H9 (cell line): ENCODE measurements around the gene TCFL5. TPM values are rescaled to one million over a fixed set of nuclear protein-coding genes. Genes with fewer than 3 reads are reported as not detected.

Source experiments
- DNase-seq: peaks from one replicate; pipeline ENCODE4 v3.0.0-alpha.2; 2017
- H2AFZ ChIP-seq: one replicate; pipeline ENCODE4 v1.6.1; 2013; ENCODE audit warnings: mild to moderate bottlenecking, low read length, control low read depth, moderate library complexity
- H2AK5ac ChIP-seq: 2 replicates; pipeline ENCODE4 v1.6.1; 2013; ENCODE audit warnings: low read length, control low read depth, mixed read lengths; ENCODE audit not compliant: insufficient read length
- H2BK120ac ChIP-seq: one replicate; pipeline ENCODE4 v1.6.1; 2013; ENCODE audit warnings: low read depth, mild to moderate bottlenecking, low read length, control low read depth, inconsistent platforms; ENCODE audit not compliant: poor library complexity, severe bottlenecking
- H2BK12ac ChIP-seq: 2 replicates; pipeline ENCODE4 v1.6.1; 2013; ENCODE audit warnings: low read length, control low read depth, mixed read lengths, low read depth; ENCODE audit not compliant: insufficient read length
- H2BK15ac ChIP-seq: 2 replicates; pipeline ENCODE4 v1.6.1; 2013; ENCODE audit warnings: low read depth, low read length, control low read depth
- H2BK20ac ChIP-seq: one replicate; pipeline ENCODE4 v1.6.1; 2013; ENCODE audit warnings: low read depth, mild to moderate bottlenecking, low read length, control low read depth, inconsistent platforms; ENCODE audit not compliant: poor library complexity, severe bottlenecking
- H2BK5ac ChIP-seq: 2 replicates; pipeline ENCODE4 v1.6.1; 2013; ENCODE audit warnings: low read length, control low read depth, mixed read lengths; ENCODE audit not compliant: insufficient read length
- H3K14ac ChIP-seq: 2 replicates; pipeline ENCODE4 v1.6.1; 2013; ENCODE audit warnings: low read length, control low read depth; ENCODE audit not compliant: insufficient read depth
- H3K18ac ChIP-seq: 2 replicates; pipeline ENCODE4 v1.6.1; 2013; ENCODE audit warnings: low read depth, mild to moderate bottlenecking, mixed read lengths, low read length, control low read depth; ENCODE audit not compliant: insufficient read length
- H3K23ac ChIP-seq: 2 replicates; pipeline ENCODE4 v1.6.1; 2013; ENCODE audit warnings: low read length, control low read depth, mixed read lengths, low read depth; ENCODE audit not compliant: insufficient read length
- H3K23me2 ChIP-seq: 2 replicates; pipeline ENCODE4 v1.6.1; 2013; ENCODE audit warnings: low read depth, mild to moderate bottlenecking, mixed read lengths, low read length, control low read depth; ENCODE audit not compliant: insufficient read length, poor library complexity, severe bottlenecking
- H3K27ac ChIP-seq: 2 replicates; pipeline ENCODE4 v1.5.1; 2013; ENCODE audit warnings: low read length, control low read depth, mixed read lengths, low read depth; ENCODE audit not compliant: insufficient read length
- H3K27me3 ChIP-seq: 2 replicates; pipeline ENCODE4 v1.6.1; 2013; ENCODE audit warnings: low read length, control low read depth, inconsistent platforms; ENCODE audit not compliant: insufficient read depth
- H3K4ac ChIP-seq: 2 replicates; pipeline ENCODE4 v1.6.1; 2013; ENCODE audit warnings: low read depth, mild to moderate bottlenecking, control low read depth, inconsistent platforms, low read length, moderate library complexity
- H3K4me1 ChIP-seq: 2 replicates; pipeline ENCODE4 v1.6.1; 2013; ENCODE audit warnings: low read length, control low read depth, inconsistent platforms; ENCODE audit not compliant: insufficient read depth
- H3K4me2 ChIP-seq: 2 replicates; pipeline ENCODE4 v1.6.1; 2013; ENCODE audit warnings: low read length, control low read depth, mixed read lengths; ENCODE audit not compliant: insufficient read length, insufficient read depth
- H3K56ac ChIP-seq: 2 replicates; pipeline ENCODE4 v1.6.1; 2013; ENCODE audit warnings: low read depth, mild to moderate bottlenecking, mixed read lengths, low read length, control low read depth; ENCODE audit not compliant: insufficient read length
- H3K79me1 ChIP-seq: 2 replicates; pipeline ENCODE4 v1.6.1; 2013; ENCODE audit warnings: low read depth, mild to moderate bottlenecking, moderate library complexity, low read length, control low read depth, inconsistent platforms; ENCODE audit not compliant: insufficient read depth, poor library complexity, severe bottlenecking
- H3K79me2 ChIP-seq: 2 replicates; pipeline ENCODE4 v1.6.1; 2013; ENCODE audit warnings: low read length, control low read depth, inconsistent platforms; ENCODE audit not compliant: insufficient read depth
- H3K9ac ChIP-seq: 2 replicates; pipeline ENCODE4 v1.6.1; 2013; ENCODE audit warnings: low read length, control low read depth, mixed read lengths; ENCODE audit not compliant: insufficient read length; ENCODE audit errors: extremely low read depth
- H3K9me3 ChIP-seq: one replicate; pipeline ENCODE4 v1.6.1; 2013; ENCODE audit warnings: low read depth, low read length, inconsistent platforms; ENCODE audit not compliant: control insufficient read depth
- H3T11ph ChIP-seq: one replicate; pipeline ENCODE4 v1.6.1; 2013; ENCODE audit warnings: mild to moderate bottlenecking, low read length, control low read depth, inconsistent platforms
- H4K20me1 ChIP-seq: one replicate; pipeline ENCODE4 v1.6.1; 2013; ENCODE audit not compliant: control insufficient read depth, insufficient read length, insufficient read depth
- H4K5ac ChIP-seq: 2 replicates; pipeline ENCODE4 v1.6.1; 2013; ENCODE audit warnings: low read depth, mild to moderate bottlenecking, mixed read lengths, low read length, control low read depth; ENCODE audit not compliant: insufficient read length
- H4K8ac ChIP-seq: replicated peaks from 2 replicates; pipeline ENCODE4 v1.6.1; 2013; ENCODE audit warnings: low read length, control low read depth, mixed read lengths, low read depth; ENCODE audit not compliant: insufficient read length
- H4K91ac ChIP-seq: 2 replicates; pipeline ENCODE4 v1.6.1; 2013; ENCODE audit warnings: low read depth, mild to moderate bottlenecking, moderate library complexity, mixed read lengths, low read length, control low read depth; ENCODE audit not compliant: insufficient read length
- H3K27ac Mint-ChIP-seq, 3 experiments: 2 replicates in 2 of 3; 3 replicates in 1 of 3; pipeline ENCODE4 v1.8.0; 2020 to 2021; ENCODE audit warnings: mixed read lengths in 3 of 3, mild to moderate bottlenecking in 1 of 3, moderate library complexity in 1 of 3
- H3K27me3 Mint-ChIP-seq: 2 replicates; pipeline ENCODE4 v1.8.0; 2021; ENCODE audit warnings: low read depth, mild to moderate bottlenecking, moderate library complexity, mixed read lengths
- H3K36me3 Mint-ChIP-seq, 3 experiments: 2 replicates in 2 of 3; 3 replicates in 1 of 3; pipeline ENCODE4 v1.8.0; 2020 to 2021; ENCODE audit warnings: low read depth in 3 of 3, mixed read lengths in 3 of 3; ENCODE audit not compliant: insufficient read depth in 1 of 3
- H3K4me1 Mint-ChIP-seq, 2 experiments: 2 replicates each; pipeline ENCODE4 v1.8.0; 2020; ENCODE audit warnings: mixed read lengths in 2 of 2
- H3K4me3 Mint-ChIP-seq, 2 experiments: 2 replicates in 1 of 2; 3 replicates in 1 of 2; pipeline ENCODE4 v1.8.0; 2020 to 2021; ENCODE audit warnings: mild to moderate bottlenecking in 2 of 2, mixed read lengths in 2 of 2, moderate library complexity in 1 of 2
- H3K9me3 Mint-ChIP-seq, 2 experiments: 2 replicates in 1 of 2; 3 replicates in 1 of 2; pipeline ENCODE4 v1.8.0; 2020; ENCODE audit warnings: mild to moderate bottlenecking in 2 of 2, mixed read lengths in 2 of 2, moderate library complexity in 1 of 2
- WGBS: extraction: QIAGEN DNeasy Blood & Tissue Kit; methylation state at CpG from one replicate; pipeline ENCODE4 v1.1.7; 2013; ENCODE audit warnings: missing lambda C conversion rate, low lambda C conversion rate, mixed read lengths; ENCODE audit not compliant: insufficient read length; ENCODE audit errors: extremely low coverage; 5-methylcytosine and 5-hydroxymethylcytosine counted together
- total RNA-seq: library from RNA; stranded (reverse); gene quantifications from 2 replicates; pipeline ENCODE4 v1.2.1, GENCODE V29; 2021
- TF ChIP-seq, protein P1 (sequence below): fragments of 200-600 bp; sonication (generic); conservative IDR thresholded peaks from 3 replicates; pipeline ENCODE4 v1.8.0; 2021; ENCODE audit warnings: antibody characterized with exemption, mild to moderate bottlenecking

Gene TCFL5
- total RNA-seq, 1 experiment from 2014 or later, result 16.4 TPM

DNA sequence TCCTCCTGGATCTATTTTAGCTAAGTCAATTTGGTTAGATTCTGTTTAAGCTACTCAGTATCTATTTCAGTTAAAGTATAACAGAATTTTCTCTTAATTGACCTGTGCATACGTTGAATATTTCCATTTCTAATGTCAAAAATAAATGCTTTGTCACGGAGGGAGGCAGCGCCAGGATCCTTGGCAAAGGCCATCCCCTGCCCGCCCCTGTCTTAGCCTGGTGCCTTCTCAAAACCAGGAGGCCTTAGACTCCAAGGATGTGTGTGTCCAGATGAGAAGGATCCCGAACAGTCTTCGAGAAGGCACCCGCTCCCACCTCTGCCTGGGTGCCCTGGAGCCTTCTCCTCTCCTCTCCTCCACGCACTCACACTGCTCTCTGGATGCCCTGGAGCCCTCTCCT lies 22.4 kb downstream of the TCFL5 start:
- Histone ChIP-seq H3K18ac (no peak overlapping the region), H3K9me3 (no peaks in the 10 kb centered on the region), H2AK5ac (no peak overlapping the region), H4K8ac (no peak overlapping the region), H3K14ac (no peak overlapping the region), H4K20me1 (no peaks in the 10 kb centered on the region), H3K23me2 (no peaks in the 10 kb centered on the region), H3K56ac (no peak overlapping the region), H2BK20ac (no peak overlapping the region), H3K27ac (no peak overlapping the region), H3K4ac (no peak overlapping the region), H3K4me1 (no peaks in the 10 kb centered on the region), H3K79me2 (no peaks in the 10 kb centered on the region), H4K91ac (no peak overlapping the region), H3K23ac (no peak overlapping the region), H4K5ac (no peak overlapping the region), H2BK15ac (no peak overlapping the region), H3K79me1 (no peaks in the 10 kb centered on the region), H2BK120ac (no peak overlapping the region), H2BK5ac (no peak overlapping the region), H3K4me2 (no peak overlapping the region), H2AFZ (no peak overlapping the region), H3K9ac (no peak overlapping the region), H3K27me3 (no peaks in the 10 kb centered on the region), H2BK12ac (no peak overlapping the region), H3T11ph (no peak overlapping the region)
- Mint-ChIP-seq H3K9me3 (no peaks in the 10 kb centered on the region), H3K4me3 (no peak overlapping the region), H3K27me3 (no peaks in the 10 kb centered on the region), H3K4me1 (peaks cover 10 to 27% of the 10 kb centered on the region in 2 experiments), H3K27ac (no peak overlapping the region), H3K36me3 (peaks cover 6 to 55% (median 53%) of the 10 kb centered on the region in 3 experiments; a peak in 6 of 7 replicates)
- no CpG with 5 or more reads among the region's 8 CpGs for WGBS
- TF ChIP-seq, protein P1, sequence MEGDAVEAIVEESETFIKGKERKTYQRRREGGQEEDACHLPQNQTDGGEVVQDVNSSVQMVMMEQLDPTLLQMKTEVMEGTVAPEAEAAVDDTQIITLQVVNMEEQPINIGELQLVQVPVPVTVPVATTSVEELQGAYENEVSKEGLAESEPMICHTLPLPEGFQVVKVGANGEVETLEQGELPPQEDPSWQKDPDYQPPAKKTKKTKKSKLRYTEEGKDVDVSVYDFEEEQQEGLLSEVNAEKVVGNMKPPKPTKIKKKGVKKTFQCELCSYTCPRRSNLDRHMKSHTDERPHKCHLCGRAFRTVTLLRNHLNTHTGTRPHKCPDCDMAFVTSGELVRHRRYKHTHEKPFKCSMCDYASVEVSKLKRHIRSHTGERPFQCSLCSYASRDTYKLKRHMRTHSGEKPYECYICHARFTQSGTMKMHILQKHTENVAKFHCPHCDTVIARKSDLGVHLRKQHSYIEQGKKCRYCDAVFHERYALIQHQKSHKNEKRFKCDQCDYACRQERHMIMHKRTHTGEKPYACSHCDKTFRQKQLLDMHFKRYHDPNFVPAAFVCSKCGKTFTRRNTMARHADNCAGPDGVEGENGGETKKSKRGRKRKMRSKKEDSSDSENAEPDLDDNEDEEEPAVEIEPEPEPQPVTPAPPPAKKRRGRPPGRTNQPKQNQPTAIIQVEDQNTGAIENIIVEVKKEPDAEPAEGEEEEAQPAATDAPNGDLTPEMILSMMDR, result no peak
- no peak for DNase-seq
